ENCODE data around the gene MTUS2.
A peak's percentile ranks its signal among the peaks of the same experiment; 100 is the strongest.

MTUS2 gene

GRCh38 chr13:28805193-28805819 is 14.8 kb upstream of the MTUS2 start:
- TF ChIP-seq, protein P1, sequence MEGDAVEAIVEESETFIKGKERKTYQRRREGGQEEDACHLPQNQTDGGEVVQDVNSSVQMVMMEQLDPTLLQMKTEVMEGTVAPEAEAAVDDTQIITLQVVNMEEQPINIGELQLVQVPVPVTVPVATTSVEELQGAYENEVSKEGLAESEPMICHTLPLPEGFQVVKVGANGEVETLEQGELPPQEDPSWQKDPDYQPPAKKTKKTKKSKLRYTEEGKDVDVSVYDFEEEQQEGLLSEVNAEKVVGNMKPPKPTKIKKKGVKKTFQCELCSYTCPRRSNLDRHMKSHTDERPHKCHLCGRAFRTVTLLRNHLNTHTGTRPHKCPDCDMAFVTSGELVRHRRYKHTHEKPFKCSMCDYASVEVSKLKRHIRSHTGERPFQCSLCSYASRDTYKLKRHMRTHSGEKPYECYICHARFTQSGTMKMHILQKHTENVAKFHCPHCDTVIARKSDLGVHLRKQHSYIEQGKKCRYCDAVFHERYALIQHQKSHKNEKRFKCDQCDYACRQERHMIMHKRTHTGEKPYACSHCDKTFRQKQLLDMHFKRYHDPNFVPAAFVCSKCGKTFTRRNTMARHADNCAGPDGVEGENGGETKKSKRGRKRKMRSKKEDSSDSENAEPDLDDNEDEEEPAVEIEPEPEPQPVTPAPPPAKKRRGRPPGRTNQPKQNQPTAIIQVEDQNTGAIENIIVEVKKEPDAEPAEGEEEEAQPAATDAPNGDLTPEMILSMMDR (IDR thresholded peaks at IDR 0.05; ENCODE audit: control extremely low read depth, extremely low read depth, low read depth, missing control alignments), result peak; percentile 39
- ChIA-PET POLR2A (no interaction called here), CTCF (interaction anchor here (0.8 to 1.7 kb wide), 2 partner anchors 9 to 20 kb away, joined by 4 to 5 read pairs; no protein-coding TSS in a partner anchor)
- DNase-seq (ENCODE audit: extremely low spot score), result no peak

DNA sequence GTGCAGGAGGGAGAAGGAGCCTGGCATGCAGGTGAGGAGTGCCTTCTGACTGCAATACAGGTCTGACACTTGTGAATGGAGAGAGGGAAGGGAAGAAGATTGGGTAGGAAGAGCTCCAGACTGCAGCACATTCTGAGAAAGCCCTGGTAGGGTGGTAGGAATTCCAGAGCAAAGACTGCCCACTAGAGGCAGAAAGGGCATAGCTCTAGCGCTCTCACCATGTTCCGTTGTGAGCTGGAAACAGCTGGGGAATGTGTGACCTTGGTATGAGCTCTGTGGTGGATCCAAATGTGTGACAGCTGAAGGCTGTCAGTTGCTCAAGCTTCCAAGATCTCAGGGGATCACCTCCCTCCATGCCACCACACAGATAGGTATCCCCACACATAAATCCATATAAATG is 2.9 kb upstream of the MTUS2 start:
- TF ChIP-seq, protein P1 (IDR thresholded peaks at IDR 0.05; ENCODE audit: control extremely low read depth, extremely low read depth, low read depth, missing control alignments), result no peak
- CTCF ChIA-PET, result interaction anchor here (1.3 to 1.7 kb wide), 2 partner anchors 20 to 23 kb away, joined by 4 to 5 read pairs; no protein-coding TSS in a partner anchor
- POLR2A ChIA-PET, result no interaction called here
- DNase-seq (ENCODE audit: extremely low spot score), result no peak

GRCh38 chr13:28819046-28819730 is 951 bp upstream of the MTUS2 start:
- POLR2A ChIA-PET, result no interaction called here
- CTCF ChIA-PET, result interaction anchor here (0.7 to 2.1 kb wide), 10 partner anchors 12 to 654 kb away, joined by 3 to 7 read pairs (median 3); no protein-coding TSS in a partner anchor
- TF ChIP-seq, protein P1 (IDR thresholded peaks at IDR 0.05; ENCODE audit: control extremely low read depth, extremely low read depth, low read depth, missing control alignments), result no peak
- peak; percentile 21 for DNase-seq (ENCODE audit: extremely low spot score)

- peak; percentile 78 for DNase-seq (ENCODE audit: extremely low spot score)
- ChIA-PET POLR2A (no interaction called here), CTCF (interaction anchor here (0.7 to 2.1 kb wide), 9 partner anchors 13 to 653 kb away, joined by 3 to 7 read pairs (median 3); no protein-coding TSS in a partner anchor)
- TF ChIP-seq, protein P1 (IDR thresholded peaks at IDR 0.05; ENCODE audit: control extremely low read depth, extremely low read depth, low read depth, missing control alignments), result peak; percentile 65
These were observed 422 bp upstream of the MTUS2 start for GRCh38 chr13:28819735-28820098.

DNA sequence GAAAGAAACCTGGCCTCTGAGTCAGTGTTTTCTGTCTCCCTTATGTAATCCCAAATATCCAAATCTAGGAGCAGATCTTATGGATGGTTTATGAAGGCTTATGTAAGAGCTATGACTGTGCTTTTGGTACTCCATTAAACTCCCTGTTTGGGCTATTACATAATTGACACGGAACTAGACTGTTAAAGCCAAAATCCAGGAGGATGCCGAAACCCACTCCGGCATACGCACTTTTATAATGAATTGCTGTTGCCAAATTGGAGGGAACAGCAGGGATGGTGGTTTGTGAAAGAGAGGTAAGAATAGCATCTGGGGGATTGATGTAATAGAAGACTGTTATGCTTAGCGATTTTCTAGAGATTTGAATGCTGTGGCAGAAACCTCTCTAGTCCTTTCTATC is 2.0 kb downstream of the MTUS2 start:
- ChIA-PET CTCF (interaction anchor here (2.5 kb wide), 1 partner anchor 26 kb away, joined by 9 read pairs; no protein-coding TSS in a partner anchor), POLR2A (no interaction called here)
- TF ChIP-seq, protein P1 (IDR thresholded peaks at IDR 0.05; ENCODE audit: control extremely low read depth, extremely low read depth, low read depth, missing control alignments), result no peak
- DNase-seq (ENCODE audit: extremely low spot score), result no peak

DNA sequence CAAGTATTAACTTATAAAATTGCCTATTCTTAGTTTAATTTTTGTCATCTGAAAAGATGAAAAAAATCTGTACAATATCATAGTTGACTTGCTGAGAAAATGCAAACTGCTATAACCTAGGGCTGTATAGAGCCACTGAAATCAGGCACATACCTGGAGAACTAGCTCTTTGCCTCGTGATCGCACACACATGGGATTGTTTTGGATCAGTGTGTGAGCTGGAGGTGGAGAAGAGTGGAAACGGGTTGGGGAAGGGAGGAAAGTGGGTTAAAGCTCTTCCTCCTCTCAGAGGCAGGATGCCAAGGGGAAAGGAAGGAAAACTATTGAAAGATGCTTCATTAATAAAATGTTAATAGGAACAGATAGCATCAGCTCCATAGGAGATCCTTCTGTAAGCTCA is 2.7 kb downstream of the MTUS2 start:
- ChIA-PET POLR2A (no interaction called here), CTCF (interaction anchor here (0.8 to 2.5 kb wide), 2 partner anchors 27 to 43 kb away, joined by 3 to 9 read pairs; no protein-coding TSS in a partner anchor)
- TF ChIP-seq, protein P1 (IDR thresholded peaks at IDR 0.05; ENCODE audit: control extremely low read depth, extremely low read depth, low read depth, missing control alignments), result no peak
- DNase-seq (ENCODE audit: extremely low spot score), result no peak

Measured in GM10248 (cell line).